ENCODE data around the gene HVCN1.

The HVCN1 gene

DNA sequence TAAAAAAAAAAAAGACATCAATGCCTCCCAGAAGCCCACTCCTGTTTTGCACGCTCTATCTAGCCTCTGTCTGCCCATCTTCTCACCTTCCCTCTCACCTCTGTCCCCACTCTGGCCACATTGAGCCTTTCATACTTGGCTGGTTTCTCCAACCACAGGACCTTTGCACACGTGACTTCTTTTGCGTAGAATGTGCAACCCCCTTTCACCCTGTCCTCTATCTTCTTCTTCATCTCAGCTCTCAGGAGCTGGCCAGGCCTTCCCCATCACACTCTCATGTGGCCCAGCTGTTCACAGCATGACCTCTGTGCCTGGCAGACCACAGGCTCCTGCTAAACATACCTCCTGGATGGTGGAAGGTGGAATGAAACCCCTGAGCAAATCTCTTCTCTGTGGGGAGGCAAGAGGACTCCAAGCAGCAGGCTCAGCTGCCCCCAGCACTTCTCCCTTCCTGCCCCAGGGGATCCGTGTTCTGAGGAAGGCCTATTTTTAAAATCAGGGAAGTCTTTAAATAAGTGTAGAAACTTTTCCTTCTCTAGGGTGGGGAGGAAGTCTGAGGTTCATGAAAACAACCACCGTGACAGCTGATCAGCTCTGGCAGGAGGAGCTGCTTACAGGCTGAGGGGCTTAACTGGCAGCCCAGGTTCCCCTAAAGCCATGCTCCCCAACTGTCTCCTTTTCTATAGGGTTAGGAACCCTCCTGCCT is 11.6 kb downstream of the HVCN1 start:
- TF ChIP-seq FOXP2 (optimal IDR thresholded peaks at IDR 0.05; ENCODE audit: borderline replicate concordance, extremely low read depth, extremely low read length, insufficient read depth) (no peak), POLR2AphosphoS5 (IDR thresholded peaks at IDR 0.05; ENCODE audit: low read depth, low read length) (no peak), SIN3A (IDR thresholded peaks at IDR 0.05; ENCODE audit: borderline replicate concordance, insufficient read depth, low read length) (no peak), TAF1 (IDR thresholded peaks at IDR 0.05; ENCODE audit: borderline replicate concordance, insufficient read depth, low read length) (no peak)
- TF ChIP-seq, protein P1, sequence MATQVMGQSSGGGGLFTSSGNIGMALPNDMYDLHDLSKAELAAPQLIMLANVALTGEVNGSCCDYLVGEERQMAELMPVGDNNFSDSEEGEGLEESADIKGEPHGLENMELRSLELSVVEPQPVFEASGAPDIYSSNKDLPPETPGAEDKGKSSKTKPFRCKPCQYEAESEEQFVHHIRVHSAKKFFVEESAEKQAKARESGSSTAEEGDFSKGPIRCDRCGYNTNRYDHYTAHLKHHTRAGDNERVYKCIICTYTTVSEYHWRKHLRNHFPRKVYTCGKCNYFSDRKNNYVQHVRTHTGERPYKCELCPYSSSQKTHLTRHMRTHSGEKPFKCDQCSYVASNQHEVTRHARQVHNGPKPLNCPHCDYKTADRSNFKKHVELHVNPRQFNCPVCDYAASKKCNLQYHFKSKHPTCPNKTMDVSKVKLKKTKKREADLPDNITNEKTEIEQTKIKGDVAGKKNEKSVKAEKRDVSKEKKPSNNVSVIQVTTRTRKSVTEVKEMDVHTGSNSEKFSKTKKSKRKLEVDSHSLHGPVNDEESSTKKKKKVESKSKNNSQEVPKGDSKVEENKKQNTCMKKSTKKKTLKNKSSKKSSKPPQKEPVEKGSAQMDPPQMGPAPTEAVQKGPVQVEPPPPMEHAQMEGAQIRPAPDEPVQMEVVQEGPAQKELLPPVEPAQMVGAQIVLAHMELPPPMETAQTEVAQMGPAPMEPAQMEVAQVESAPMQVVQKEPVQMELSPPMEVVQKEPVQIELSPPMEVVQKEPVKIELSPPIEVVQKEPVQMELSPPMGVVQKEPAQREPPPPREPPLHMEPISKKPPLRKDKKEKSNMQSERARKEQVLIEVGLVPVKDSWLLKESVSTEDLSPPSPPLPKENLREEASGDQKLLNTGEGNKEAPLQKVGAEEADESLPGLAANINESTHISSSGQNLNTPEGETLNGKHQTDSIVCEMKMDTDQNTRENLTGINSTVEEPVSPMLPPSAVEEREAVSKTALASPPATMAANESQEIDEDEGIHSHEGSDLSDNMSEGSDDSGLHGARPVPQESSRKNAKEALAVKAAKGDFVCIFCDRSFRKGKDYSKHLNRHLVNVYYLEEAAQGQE (IDR thresholded peaks at IDR 0.05; ENCODE audit: insufficient read depth in 1 of 2, low read depth in 2 of 2, low read length in 2 of 2): no peak

DNA sequence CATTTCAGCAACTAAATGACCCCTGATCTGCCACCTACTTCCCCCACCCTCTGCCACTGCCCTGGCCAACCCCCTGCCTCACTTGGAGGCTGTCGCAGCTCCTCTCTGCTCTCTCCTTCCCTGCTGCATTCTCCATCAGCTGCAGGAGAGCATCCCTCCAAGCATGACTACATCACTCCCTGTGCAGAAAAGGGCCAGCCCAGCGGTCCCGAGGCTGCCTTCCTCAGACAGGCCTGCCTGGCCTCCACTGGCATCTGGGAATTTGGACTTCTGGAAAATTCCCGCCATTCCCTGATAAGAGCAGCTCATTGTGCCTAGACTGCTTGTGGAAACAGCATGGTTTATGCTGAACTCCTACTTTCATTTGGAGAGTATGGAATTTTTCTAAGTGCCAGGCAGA is 12.7 kb downstream of the HVCN1 start:
- TF ChIP-seq, protein P1 (IDR thresholded peaks at IDR 0.05; ENCODE audit: insufficient read depth in 1 of 2, low read depth in 2 of 2, low read length in 2 of 2): no peak
- no peak for TF ChIP-seq SIN3A (IDR thresholded peaks at IDR 0.05; ENCODE audit: borderline replicate concordance, insufficient read depth, low read length)

DNA sequence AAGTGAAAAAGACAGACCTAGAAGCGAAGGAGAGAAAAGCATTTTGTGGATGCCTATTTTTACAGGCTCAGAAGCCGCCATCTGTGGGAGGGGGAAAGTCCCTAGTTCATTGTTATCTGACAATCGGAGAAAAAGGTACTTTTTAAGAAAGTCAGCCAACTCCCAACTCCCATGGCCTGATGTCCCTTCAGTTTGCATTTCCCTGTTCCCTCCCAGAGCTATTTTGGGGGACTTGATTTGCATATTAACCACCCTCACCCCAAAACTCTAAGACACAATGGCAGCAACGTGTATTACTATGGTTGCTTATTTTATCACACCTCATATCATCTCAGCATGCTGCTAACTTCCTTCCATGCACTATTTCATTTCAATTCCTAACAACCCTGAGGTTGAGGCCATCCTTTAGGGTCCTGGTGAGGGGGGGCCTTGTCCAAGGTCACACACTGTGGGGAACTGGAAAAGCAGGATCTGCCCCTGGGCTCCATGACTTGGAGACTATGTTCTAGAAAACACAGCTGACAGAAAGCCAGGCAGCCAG is 18.7 kb downstream of the HVCN1 start:
- TF ChIP-seq TAF1 (IDR thresholded peaks at IDR 0.05; ENCODE audit: borderline replicate concordance, insufficient read depth, low read length): no peak
- no peak for TF ChIP-seq FOXP2 (optimal IDR thresholded peaks at IDR 0.05; ENCODE audit: borderline replicate concordance, extremely low read depth, extremely low read length, insufficient read depth)
- TF ChIP-seq, protein P1 (IDR thresholded peaks at IDR 0.05; ENCODE audit: insufficient read depth in 1 of 2, low read depth in 2 of 2, low read length in 2 of 2): no peak
- no peak for TF ChIP-seq POLR2AphosphoS5 (IDR thresholded peaks at IDR 0.05; ENCODE audit: low read depth, low read length)
- TF ChIP-seq SIN3A (IDR thresholded peaks at IDR 0.05; ENCODE audit: borderline replicate concordance, insufficient read depth, low read length): no peak

DNA sequence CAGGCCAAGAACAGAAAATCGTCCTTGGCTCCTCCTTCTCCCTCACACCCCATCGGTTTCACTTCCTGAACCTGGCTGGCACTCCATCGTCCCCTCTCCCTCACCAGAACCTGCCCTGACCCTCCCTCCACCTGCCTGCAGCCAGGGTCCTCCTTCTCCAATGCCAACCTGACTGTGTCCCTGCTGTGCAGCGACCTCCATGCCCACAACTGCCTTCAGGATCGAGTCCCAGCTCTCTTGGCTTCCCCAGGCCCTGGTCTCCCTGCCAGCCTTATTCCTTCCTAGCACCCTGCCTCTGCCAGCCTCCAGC is 19.8 kb downstream of the HVCN1 start:
- TF ChIP-seq SIN3A (IDR thresholded peaks at IDR 0.05; ENCODE audit: borderline replicate concordance, insufficient read depth, low read length) (no peak), TAF1 (IDR thresholded peaks at IDR 0.05; ENCODE audit: borderline replicate concordance, insufficient read depth, low read length) (no peak), POLR2AphosphoS5 (IDR thresholded peaks at IDR 0.05; ENCODE audit: low read depth, low read length) (no peak), FOXP2 (optimal IDR thresholded peaks at IDR 0.05; ENCODE audit: borderline replicate concordance, extremely low read depth, extremely low read length, insufficient read depth) (no peak)
- TF ChIP-seq, protein P1 (IDR thresholded peaks at IDR 0.05; ENCODE audit: insufficient read depth in 1 of 2, low read depth in 2 of 2, low read length in 2 of 2): no peak

Measured in PFSK-1 (cell line).